ENCODE measurements around the gene KRT3.

DNA sequence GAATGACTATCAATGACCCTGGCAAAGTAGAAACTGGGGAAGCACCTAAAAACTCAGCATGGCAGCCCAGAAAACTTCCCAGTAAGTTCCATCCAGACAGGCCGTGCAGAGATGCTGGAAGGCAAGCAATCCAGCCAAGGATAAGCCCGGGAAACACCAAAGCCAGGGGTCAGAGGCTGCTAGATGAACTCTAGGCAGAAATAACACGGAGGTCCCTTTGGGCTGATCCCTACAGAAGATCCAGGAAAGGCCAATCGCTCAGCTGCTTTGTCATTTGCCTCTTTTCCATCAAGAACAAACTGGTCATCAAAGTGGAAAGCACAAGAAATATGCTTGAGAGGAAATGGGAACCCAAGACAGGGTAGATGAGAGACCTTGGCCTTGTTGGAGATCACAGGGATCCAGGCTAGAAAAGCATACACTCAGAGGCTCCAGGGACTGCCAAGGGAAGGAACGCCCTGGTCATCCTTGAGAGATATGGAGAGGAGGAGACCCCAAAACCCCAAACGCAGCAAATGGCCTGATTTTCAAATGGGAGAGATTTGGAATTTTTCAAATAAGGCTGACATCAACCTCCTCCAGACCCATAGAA, 31.7 kb upstream of the KRT3 start:
- TF ChIP-seq EZH2 (IDR thresholded peaks at IDR 0.05; ENCODE audit: borderline replicate concordance, low read depth, low read length, severe bottlenecking) = no peak
- TF ChIP-seq CTCF (IDR thresholded peaks at IDR 0.05; ENCODE audit: borderline replicate concordance, extremely low read depth, low read length, poor library complexity, severe bottlenecking) = no peak
